ENCODE data around the gene GATAD2A. TPM values are rescaled to one million over a fixed set of nuclear protein-coding genes. Genes with fewer than 3 reads are reported as not detected.

The GATAD2A gene
- total and polyA plus RNA-seq, 2 of the 13 experiments (the other 11 are each of a cell fraction or from before 2014, with no cell fraction given): 16.8 to 28.6 TPM

DNA sequence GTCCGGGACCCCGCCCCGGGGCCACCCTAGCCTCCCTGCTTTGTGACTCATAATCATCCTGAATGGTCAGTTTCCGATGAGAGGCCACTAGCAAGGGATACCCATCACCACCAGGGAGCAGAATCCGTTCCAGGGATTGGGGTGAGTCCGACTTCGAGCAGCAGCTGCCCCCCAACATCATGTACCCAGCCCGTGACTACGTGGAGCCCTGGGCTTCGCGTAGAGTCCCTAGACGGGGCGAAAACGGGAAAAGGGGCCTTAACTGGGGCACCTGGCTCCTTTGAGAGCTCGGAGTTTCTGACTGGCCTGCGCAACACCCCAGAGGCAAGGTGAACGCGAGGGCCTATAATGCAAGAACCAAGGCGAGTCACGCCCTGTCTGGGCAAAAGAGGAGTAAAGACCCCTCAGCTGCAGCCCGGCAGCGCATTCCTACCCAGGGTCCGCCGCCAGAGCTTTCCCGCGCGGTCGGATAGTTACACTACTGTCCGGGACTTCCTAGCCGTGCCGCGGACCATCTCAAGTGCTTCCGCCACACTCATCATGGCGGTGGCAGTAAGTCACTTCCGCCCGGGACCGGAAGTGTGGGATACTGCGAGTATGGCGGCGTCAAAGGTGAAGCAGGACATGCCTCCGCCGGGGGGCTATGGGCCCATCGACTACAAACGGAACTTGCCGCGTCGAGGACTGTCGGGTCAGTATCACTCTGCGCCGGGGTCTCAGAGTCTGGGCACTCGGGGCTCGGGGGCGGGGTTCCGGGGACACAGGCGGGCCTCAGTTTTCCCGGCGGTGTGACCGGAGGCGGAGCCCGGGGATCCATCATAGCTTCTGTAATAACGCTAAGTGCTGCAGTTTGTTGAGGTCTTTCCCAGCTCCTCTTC, 110.4 kb downstream of the GATAD2A start, which contains the start of gene NDUFA13 (continued):
- TF ChIP-seq ZNF691 (CRISPR knock-in tag; IDR thresholded peaks at IDR 0.05; ENCODE audit: borderline replicate concordance, low read depth) (peak; percentile 88; the same call in 1 of the 2 replicates), FOSL1 (CRISPR knock-in tag; IDR thresholded peaks at IDR 0.05; ENCODE audit: borderline replicate concordance) (0 out of 2 replicates have a peak, but pooled peaks have one; percentile 19), ZMAT3 (CRISPR knock-in tag; conservative IDR thresholded peaks at IDR 0.05) (peak; percentile 98), ZFP91 (CRISPR knock-in tag; IDR thresholded peaks at IDR 0.05; ENCODE audit: borderline replicate concordance) (peak; percentile 82), ZNF777 (CRISPR knock-in tag; IDR thresholded peaks at IDR 0.05) (peak; percentile 71), SNRNP70 (IDR thresholded peaks at IDR 0.05; ENCODE audit: low read depth, low read length) (no peak), ZNF781 (CRISPR knock-in tag; IDR thresholded peaks at IDR 0.05; ENCODE audit: borderline replicate concordance, not compliant biosample characterization) (peak; percentile 18), ZBTB1 (CRISPR knock-in tag; IDR thresholded peaks at IDR 0.05; ENCODE audit: borderline replicate concordance) (no peak), PTBP1 (IDR thresholded peaks at IDR 0.05; ENCODE audit: low read depth, low read length, poor library complexity, severe bottlenecking) (no peak), ZSCAN12 (CRISPR knock-in tag; IDR thresholded peaks at IDR 0.05) (0 out of 2 replicates have a peak, but pooled peaks have one; percentile 33), FOXP1 (IDR thresholded peaks at IDR 0.05) (no peak), FOXP1 (CRISPR knock-in tag; IDR thresholded peaks at IDR 0.05) (0 out of 2 replicates have a peak, but pooled peaks have one; percentile 20), NFIC (IDR thresholded peaks at IDR 0.05; ENCODE audit: low read length) (no peak), ZMYM3 (CRISPR knock-in tag; IDR thresholded peaks at IDR 0.05) (peak; percentile 39; the same call in 1 of the 2 replicates), NR2F6 (IDR thresholded peaks at IDR 0.05) (no peak), NR2F6 (CRISPR knock-in tag; IDR thresholded peaks at IDR 0.05) (peak; percentile 56; the same call in 1 of the 2 replicates), ZC3H4 (CRISPR knock-in tag; IDR thresholded peaks at IDR 0.05; ENCODE audit: borderline replicate concordance) (no peak), ATM (IDR thresholded peaks at IDR 0.05; ENCODE audit: borderline replicate concordance) (no peak), MIER2 (CRISPR knock-in tag; IDR thresholded peaks at IDR 0.05) (0 out of 2 replicates have a peak, but pooled peaks have one; percentile 19), GATAD2A (CRISPR knock-in tag; IDR thresholded peaks at IDR 0.05) (peak; percentile 54; the same call in 1 of the 2 replicates)
- TF ChIP-seq, protein P1, sequence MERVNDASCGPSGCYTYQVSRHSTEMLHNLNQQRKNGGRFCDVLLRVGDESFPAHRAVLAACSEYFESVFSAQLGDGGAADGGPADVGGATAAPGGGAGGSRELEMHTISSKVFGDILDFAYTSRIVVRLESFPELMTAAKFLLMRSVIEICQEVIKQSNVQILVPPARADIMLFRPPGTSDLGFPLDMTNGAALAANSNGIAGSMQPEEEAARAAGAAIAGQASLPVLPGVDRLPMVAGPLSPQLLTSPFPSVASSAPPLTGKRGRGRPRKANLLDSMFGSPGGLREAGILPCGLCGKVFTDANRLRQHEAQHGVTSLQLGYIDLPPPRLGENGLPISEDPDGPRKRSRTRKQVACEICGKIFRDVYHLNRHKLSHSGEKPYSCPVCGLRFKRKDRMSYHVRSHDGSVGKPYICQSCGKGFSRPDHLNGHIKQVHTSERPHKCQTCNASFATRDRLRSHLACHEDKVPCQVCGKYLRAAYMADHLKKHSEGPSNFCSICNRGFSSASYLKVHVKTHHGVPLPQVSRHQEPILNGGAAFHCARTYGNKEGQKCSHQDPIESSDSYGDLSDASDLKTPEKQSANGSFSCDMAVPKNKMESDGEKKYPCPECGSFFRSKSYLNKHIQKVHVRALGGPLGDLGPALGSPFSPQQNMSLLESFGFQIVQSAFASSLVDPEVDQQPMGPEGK (CRISPR knock-in tag; IDR thresholded peaks at IDR 0.05): peak; percentile 19; the same call in 1 of the 2 replicates
- TF ChIP-seq, protein P2, sequence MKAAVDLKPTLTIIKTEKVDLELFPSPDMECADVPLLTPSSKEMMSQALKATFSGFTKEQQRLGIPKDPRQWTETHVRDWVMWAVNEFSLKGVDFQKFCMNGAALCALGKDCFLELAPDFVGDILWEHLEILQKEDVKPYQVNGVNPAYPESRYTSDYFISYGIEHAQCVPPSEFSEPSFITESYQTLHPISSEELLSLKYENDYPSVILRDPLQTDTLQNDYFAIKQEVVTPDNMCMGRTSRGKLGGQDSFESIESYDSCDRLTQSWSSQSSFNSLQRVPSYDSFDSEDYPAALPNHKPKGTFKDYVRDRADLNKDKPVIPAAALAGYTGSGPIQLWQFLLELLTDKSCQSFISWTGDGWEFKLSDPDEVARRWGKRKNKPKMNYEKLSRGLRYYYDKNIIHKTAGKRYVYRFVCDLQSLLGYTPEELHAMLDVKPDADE (CRISPR knock-in tag; IDR thresholded peaks at IDR 0.05): 0 out of 2 replicates have a peak, but pooled peaks have one; percentile 74
- TF ChIP-seq, protein P3, sequence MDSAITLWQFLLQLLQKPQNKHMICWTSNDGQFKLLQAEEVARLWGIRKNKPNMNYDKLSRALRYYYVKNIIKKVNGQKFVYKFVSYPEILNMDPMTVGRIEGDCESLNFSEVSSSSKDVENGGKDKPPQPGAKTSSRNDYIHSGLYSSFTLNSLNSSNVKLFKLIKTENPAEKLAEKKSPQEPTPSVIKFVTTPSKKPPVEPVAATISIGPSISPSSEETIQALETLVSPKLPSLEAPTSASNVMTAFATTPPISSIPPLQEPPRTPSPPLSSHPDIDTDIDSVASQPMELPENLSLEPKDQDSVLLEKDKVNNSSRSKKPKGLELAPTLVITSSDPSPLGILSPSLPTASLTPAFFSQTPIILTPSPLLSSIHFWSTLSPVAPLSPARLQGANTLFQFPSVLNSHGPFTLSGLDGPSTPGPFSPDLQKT (CRISPR knock-in tag; IDR thresholded peaks at IDR 0.05; ENCODE audit: borderline replicate concordance): peak; percentile 85; the same call in 1 of the 2 replicates
